Colon (tissue), 2 donors: Measurements from ENCODE around the gene COA3.
"Not testable (repeated sequence)": the region's sequence is repeated elsewhere in the genome, so short reads cannot be mapped to it uniquely, and the experiment has no call there.

Source experiments
- FAIRE-seq: peaks from 2 replicates; lab custom pipeline; 2012; peaks lifted over from hg19 to GRCh38; lab: Jason Lieb, UNC
- donor health status: control.
- donor health status: control.

Gene COA3

DNA sequence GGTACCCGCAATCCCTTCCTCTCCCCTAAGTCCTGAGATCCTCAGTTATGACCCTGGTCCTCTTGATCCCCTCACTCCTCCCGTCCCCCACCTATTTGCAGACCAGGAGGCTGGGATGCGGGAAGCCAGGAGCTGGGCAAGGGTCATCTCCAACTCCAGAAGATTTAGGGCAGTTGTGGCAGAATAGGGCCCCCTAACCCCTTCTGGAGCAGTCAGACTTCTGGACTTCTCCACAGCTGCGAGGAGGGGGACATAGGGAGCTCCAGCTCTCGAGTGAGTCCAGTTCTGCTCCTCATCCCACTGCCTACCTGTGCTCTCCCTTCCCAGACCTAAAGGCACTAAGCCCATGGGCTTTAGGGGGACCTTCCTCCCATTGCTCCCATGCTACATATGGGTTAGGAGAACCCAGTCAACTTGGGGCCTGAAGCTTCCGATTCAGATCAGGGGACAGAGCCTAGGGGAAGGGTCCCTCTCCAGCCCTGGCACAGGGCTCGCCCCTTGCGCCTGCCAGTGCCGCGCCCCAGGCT, 16.8 kb downstream of the COA3 start:
- FAIRE-seq, result no peak

GRCh38 chr17:42780851-42781638, 17.5 kb downstream of the COA3 start:
- FAIRE-seq, result no peak

- no peak for FAIRE-seq
Observed at GRCh38 chr17:42779936-42780850, 18.3 kb downstream of the COA3 start, which contains the start of gene WNK4. TSS of gene WNK4 (plus strand) at chr17:42780610. CDS start at chr17:42780699, 89 bp downstream.

- FAIRE-seq, result no peak
Observed at GRCh38 chr17:42779304-42779935, 19.1 kb downstream of the COA3 start.

- FAIRE-seq, result no peak
Observed at GRCh38 chr17:42778570-42778969, 19.9 kb downstream of the COA3 start.

DNA sequence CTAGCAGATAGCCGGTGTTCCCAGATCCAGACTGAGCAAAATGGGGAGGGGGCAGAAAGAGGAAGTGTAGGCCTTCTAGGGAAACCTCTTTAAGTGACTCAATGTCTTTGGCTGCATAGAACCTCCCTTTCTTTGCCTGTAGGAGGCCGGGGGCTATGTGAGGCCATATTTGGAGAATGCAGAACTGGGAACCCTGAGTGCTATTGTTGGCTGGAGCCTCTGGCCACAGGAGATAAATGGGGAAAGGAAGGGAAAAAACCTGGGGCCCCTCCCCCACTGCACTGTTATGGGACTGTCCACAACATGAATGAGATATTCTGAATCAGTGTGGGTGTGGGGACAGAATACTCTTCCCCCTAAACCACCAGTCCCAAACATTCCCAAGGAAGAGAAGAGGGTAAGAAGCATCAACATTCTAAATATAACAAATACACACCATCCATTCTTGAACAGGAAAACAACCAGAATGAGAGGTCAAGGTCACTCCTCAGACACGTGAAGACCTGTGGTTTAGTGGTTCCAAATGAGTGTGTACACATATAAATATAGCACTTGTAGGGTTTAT, 22.9 kb downstream of the COA3 start:
- no peak for FAIRE-seq

DNA sequence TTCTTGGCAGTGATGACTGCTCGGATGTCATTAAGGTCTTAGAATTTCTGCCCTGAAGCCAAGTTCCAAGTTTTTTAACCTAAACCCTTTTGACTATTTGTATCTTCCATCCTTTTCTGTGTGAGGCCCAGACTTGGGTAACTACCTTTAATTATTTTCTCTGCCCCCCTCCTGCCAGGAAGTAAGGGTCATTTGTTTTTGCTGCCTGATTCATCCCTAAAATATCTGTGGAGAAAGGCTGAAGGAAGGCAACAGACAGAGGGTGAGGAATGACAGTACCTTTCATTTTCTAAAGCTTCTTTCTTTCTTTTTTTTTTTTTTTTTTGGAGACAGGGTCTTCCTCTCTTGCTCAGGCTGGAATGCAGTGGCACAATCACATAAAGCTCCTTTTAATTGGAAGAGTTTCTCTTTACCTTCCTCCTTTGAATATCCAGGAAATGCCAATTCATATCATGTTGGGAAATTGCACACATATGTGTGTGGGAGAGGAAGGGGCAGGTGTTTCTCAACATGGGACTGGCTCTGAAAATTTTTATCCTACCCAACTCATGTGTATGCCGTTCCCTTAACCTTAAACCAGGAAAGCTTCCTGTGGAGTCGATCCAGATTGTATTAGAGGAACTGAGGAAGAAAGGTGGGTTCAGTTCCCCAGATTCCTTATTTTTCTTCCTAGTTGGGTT, 24.3 kb downstream of the COA3 start:
- no peak for FAIRE-seq

DNA sequence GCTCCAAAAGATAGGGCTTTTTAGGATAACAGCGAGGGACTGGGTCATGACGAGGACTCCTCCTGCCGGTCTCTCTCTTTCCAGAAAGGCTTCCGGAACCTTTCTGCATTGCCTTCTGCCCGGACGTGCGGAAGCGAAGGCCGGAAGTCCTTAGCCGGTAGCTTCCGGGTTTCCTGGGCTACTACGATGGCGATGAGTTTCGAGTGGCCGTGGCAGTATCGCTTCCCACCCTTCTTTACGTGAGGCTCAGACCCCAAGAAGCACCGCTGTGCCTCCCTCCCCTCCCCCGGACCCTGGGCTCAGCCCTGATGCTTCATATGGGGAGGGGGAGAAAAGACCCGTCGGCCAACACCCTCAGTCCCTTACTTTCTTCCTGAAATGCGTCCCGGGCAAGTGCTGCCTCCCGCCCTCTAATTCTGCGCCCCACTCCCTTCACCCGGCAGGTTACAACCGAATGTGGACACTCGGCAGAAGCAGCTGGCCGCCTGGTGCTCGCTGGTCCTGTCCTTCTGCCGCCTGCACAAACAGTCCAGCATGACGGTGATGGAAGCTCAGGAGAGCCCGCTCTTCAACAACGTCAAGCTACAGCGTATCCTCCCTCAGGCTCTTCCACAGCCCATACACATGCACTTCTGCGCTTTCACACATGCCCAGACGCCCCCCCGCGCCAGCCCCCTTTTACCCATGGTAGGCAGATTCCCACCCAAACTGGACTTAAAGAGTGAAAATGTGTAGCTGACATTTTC, 25.0 kb downstream of the COA3 start, which contains the start of gene VPS25:
TSS of gene VPS25 (plus strand) at position 160 of the 746 bp plus-strand sequence. CDS start at position 187, 27 bp downstream.
- FAIRE-seq, result no peak

DNA sequence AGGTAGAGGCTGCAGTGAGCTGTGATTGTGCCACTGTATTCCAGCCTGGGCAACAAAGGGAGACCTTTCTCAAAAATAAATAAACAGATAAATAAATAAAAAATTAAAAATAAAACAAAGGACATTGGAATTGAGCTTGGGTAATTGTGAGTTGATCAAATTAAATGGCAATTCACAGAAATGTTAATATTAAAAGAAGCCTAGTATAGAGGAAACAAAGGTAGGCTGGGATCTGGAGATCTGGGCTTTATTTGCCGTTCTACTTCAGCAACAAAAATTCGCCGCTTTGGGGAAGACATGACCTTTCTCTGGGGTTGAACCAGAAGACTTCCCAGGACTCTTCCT, 25.6 kb downstream of the COA3 start:
- FAIRE-seq, result no peak

- not testable (repeated sequence) for FAIRE-seq
Observed at GRCh38 chr17:42769964-42770363, 28.5 kb downstream of the COA3 start.

- FAIRE-seq, result not testable (repeated sequence)
Observed at GRCh38 chr17:42768006-42768405, 30.5 kb downstream of the COA3 start.

DNA sequence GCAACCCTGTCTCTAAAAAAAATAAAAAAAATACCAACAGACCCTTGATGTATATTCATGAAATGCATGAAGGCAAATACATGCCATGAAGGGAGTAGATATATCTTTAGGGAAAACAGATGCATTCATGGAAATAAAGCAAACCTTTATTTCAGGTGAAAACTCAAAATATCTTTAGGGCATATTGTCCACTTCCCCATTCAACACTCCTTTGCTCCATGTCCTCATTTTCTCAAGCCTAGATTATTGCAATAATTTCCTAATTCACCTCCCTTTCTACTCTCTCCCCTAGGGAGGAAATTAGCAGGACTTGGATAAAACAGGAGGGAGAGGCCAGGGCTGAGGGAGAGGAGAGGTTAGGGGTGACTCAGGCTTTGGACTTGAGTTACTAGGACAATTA, 31.0 kb downstream of the COA3 start:
- no peak for FAIRE-seq

DNA sequence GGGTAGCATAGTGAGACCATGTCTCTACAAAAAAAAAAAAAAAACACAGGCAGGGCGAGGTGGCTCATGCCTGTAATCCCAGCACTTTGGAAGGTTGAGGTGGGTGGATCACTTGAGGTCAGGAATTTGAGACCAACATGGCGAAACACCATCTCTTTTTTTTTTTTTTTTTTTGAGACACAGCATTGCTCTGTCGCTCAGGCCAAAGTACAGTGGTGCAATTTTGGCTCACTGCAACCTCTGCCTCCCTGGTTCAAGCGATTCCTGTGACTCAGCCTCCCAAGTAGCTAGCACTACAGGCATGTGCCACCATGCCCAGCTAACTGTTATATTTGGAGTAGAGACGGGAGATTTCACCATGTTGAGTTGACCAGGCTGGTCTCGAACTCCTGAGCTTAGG, 32.4 kb downstream of the COA3 start:
- no peak for FAIRE-seq

GRCh38 chr17:42761638-42762037, 36.9 kb downstream of the COA3 start:
- no peak for FAIRE-seq

DNA sequence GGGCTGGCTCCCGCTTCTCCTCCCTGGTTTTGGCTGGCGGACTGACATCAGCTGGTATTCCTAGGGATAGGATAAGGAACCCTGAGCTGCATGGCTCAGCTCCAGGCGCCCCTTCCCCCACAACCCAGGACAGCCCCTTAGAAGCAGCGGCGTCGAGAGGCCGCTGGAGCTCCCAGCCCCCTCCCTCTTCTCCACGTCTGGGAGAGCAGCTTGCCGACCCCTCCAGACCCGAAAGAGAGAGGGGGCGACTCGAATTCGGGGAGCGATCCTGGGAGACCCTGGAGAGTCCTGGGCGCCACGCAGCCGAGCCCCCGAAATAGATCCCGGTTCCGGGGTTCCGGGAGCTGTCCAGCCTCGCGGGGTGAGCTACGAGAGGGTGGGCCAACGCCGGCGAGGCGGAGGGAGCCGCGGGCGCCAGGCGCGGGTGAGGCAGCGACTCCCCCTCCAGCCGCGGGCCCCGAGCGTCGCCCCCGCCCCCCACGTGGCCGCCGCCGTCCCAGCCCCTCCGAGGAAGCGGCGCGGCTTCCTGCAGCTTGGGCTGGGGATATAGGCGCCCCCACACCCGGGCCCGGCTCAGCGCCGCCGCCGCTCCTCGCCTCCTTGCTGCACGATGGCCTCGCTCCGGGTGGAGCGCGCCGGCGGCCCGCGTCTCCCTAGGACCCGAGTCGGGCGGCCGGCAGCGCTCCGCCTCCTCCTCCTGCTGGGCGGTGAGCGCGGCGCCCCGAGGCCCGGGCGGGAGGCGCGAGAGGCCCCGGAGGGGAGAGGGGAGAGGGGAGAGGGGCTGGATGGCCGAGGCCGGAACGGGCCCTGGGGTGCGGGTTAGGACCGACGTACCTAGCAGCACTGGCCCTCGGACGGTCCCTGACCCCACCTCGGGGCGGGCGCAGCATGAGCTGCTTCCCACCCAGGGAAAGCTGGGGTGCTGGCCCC, 37.6 kb downstream of the COA3 start, which contains the start of gene RAMP2:
TSS of gene RAMP2 (plus strand) at position 576 of the 930 bp plus-strand sequence. CDS start at position 611, 35 bp downstream.
- FAIRE-seq, result no peak

DNA sequence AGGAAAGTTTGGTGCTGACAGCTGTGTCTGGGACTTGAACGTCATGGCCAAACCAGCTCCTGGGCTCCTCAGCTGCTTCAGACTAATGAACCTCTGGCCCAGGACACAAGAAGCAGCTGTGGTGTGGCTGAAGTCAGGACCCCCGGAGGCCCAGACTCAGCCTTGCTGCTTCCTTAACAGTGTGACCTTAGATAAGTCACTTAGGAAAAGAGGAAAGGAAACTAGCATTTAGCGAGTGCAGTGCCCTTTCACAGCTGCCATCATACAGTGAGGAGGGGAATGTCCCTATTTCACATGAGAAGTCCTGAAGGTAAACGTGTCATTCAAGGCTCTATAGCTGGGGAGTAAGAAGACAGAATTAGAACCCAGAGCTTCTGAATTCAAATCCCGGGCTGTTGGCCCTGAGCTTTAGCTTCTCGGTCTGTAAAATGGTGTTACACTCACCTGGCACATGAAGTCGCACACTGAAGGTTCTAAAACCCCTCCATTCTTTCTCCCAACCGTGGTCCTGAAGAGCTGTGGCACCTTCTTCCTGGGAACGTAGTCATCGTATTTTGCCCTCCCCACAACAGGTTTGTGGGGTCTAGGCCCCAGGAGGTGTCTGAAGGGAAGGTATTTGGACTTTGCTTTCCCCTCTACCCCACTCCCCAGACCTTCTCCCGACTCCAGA, 38.4 kb downstream of the COA3 start:
- no peak for FAIRE-seq

DNA sequence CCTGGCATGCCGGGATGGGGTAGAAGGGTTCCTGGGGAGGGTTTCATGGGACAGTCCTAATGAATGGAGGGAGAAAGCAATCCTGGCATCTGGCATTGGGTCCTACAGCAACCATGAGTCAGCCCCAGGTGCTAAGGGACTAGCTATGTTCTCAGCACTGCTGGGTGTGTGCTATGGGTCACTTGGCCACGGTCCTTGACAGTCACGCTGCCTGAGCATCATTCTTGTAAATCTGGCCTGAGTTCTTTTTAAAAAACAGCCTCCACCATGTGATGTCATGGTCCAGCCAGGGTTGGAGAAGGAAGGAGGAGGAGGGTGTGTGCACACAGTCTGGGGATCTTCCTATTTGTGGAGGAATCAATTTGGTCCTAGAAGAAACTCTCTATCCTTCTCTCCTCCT, 43.7 kb downstream of the COA3 start:
- FAIRE-seq, result no peak

GRCh38 chr17:42751628-42752027, 46.9 kb downstream of the COA3 start:
- no peak for FAIRE-seq
